Astrocyte of the spinal cord (primary cell): ENCODE data around the gene MAML3.

Source experiments
- DNase-seq: peaks from one replicate; pipeline ENCODE4 v3.0.0; 2011; ENCODE audit warnings: low read depth, low spot score
- H3K4me3 ChIP-seq: 2 replicates; pipeline ENCODE4 v1.5.1; 2011; ENCODE audit warnings: low read depth, mild to moderate bottlenecking, low read length, moderate library complexity
- CTCF ChIP-seq: IDR thresholded peaks from 2 replicates; pipeline ENCODE4 v1.5.1; 2012; ENCODE audit warnings: low read depth, mild to moderate bottlenecking, low read length, inconsistent platforms
- in situ Hi-C: cut with HindIII; loops from 2 replicates; pipeline ENCODE4 v1.10.0; 2017; ENCODE audit warnings: low sequenced_read_pairs

The MAML3 gene

GRCh38 chr4:139668658-139669201 is 485.3 kb downstream of the MAML3 start:
- no peak for DNase-seq
- TF ChIP-seq CTCF: no peak
- in situ Hi-C loops: no loop called here
- H3K4me3 ChIP-seq: no peak overlapping the region

- H3K4me3 ChIP-seq: no peak overlapping the region
- no peak for TF ChIP-seq CTCF
- in situ Hi-C loops: no loop called here
- DNase-seq: no peak
Observed at GRCh38 chr4:139668036-139668435, 485.9 kb downstream of the MAML3 start.
